Hepatocyte (in vitro differentiated cells): ENCODE measurements around the gene ZSWIM3. TPM values are rescaled to one million over a fixed set of nuclear protein-coding genes. Genes with fewer than 3 reads are reported as not detected.
A peak's percentile ranks its signal among the peaks of the same experiment; 100 is the strongest.

ENCODE experiments used
- DNase-seq: peaks from one replicate; pipeline ENCODE4 v3.0.0-alpha.2; 2016; ENCODE audit warnings: low spot score
- H2AFZ ChIP-seq: fragments of 200-600 bp; sonication (generic); 2 replicates; pipeline ENCODE4 v1.6.0; 2016; ENCODE audit warnings: antibody characterized with exemption, mild to moderate bottlenecking
- H3K27ac ChIP-seq: fragments of 200-600 bp; sonication (generic); 2 replicates; pipeline ENCODE4 v1.5.1; 2016; ENCODE audit warnings: mild to moderate bottlenecking
- H3K27me3 ChIP-seq: fragments of 200-600 bp; sonication (generic); 2 replicates; pipeline ENCODE4 v1.6.1; 2016
- H3K36me3 ChIP-seq: fragments of 200-600 bp; sonication (generic); replicated peaks from 2 replicates; pipeline ENCODE4 v1.5.1; 2016; ENCODE audit warnings: low read depth; ENCODE audit not compliant: insufficient read depth
- H3K4me1 ChIP-seq: fragments of 200-600 bp; sonication (generic); 2 replicates; pipeline ENCODE4 v1.5.1; 2016; ENCODE audit warnings: mild to moderate bottlenecking, moderate library complexity; ENCODE audit not compliant: insufficient read depth
- H3K4me2 ChIP-seq: fragments of 200-600 bp; sonication (generic); 2 replicates; pipeline ENCODE4 v1.6.0; 2016
- H3K4me3 ChIP-seq: fragments of 200-600 bp; sonication (generic); 2 replicates; pipeline ENCODE4 v1.5.1; 2016; ENCODE audit warnings: mild to moderate bottlenecking
- H3K79me2 ChIP-seq: fragments of 200-600 bp; sonication (generic); 2 replicates; pipeline ENCODE4 v1.6.0; 2017; ENCODE audit warnings: mild to moderate bottlenecking
- H3K9me2 ChIP-seq: fragments of 200-600 bp; sonication (generic); replicated peaks from 2 replicates; pipeline ENCODE4 v1.6.0; 2017; ENCODE audit warnings: mild to moderate bottlenecking; ENCODE audit not compliant: insufficient read depth
- H3K9me3 ChIP-seq: fragments of 200-600 bp; sonication (generic); 2 replicates; pipeline ENCODE4 v1.5.1; 2016; ENCODE audit warnings: low read depth, mild to moderate bottlenecking
- H4K20me1 ChIP-seq: fragments of 200-600 bp; sonication (generic); 2 replicates; pipeline ENCODE4 v1.6.0; 2016; ENCODE audit warnings: mild to moderate bottlenecking; ENCODE audit not compliant: insufficient read depth, poor library complexity, severe bottlenecking
- CTCF ChIP-seq: fragments of 200-600 bp; sonication (generic); IDR thresholded peaks from 2 replicates; pipeline ENCODE4 v1.5.1; 2016; ENCODE audit warnings: antibody characterized with exemption, mild to moderate bottlenecking; ENCODE audit not compliant: poor library complexity
- EZH2 ChIP-seq: fragments of 200-600 bp; sonication (generic); IDR thresholded peaks from 2 replicates; pipeline ENCODE4 v1.6.1; 2016; ENCODE audit warnings: antibody characterized with exemption, mild to moderate bottlenecking, borderline replicate concordance
- EZH2phosphoT487 ChIP-seq: fragments of 200-600 bp; sonication (generic); IDR thresholded peaks from one replicate; pipeline ENCODE4 v1.6.1; 2018; ENCODE audit warnings: antibody characterized with exemption, mild to moderate bottlenecking, low read depth, moderate library complexity; ENCODE audit not compliant: unreplicated experiment, severe bottlenecking
- WGBS: methylation state at CpG from one replicate; pipeline ENCODE4 v1.1.6; 2016; ENCODE audit warnings: low lambda C conversion rate; ENCODE audit errors: missing lambda C conversion rate; 5-methylcytosine and 5-hydroxymethylcytosine counted together
- polyA plus RNA-seq: library from polyadenylated mRNA; unstranded; fragments of >200 nt; fragmentation: Nextera tagmentation; extraction: Ambion mirVana; gene quantifications from 2 replicates; pipeline ENCODE4 v1.2.1, GENCODE V29; 2016
- total RNA-seq: library from RNA; depleted of rRNA; stranded (reverse); fragments of >200 nt; gene quantifications from 2 replicates; pipeline ENCODE4 v1.2.3, GENCODE V29; 2014

Gene ZSWIM3
- total RNA-seq (4.3 and 6.2 TPM in 2 replicates), polyA plus RNA-seq (1.3 and 4.1 TPM in 2 replicates)

DNA sequence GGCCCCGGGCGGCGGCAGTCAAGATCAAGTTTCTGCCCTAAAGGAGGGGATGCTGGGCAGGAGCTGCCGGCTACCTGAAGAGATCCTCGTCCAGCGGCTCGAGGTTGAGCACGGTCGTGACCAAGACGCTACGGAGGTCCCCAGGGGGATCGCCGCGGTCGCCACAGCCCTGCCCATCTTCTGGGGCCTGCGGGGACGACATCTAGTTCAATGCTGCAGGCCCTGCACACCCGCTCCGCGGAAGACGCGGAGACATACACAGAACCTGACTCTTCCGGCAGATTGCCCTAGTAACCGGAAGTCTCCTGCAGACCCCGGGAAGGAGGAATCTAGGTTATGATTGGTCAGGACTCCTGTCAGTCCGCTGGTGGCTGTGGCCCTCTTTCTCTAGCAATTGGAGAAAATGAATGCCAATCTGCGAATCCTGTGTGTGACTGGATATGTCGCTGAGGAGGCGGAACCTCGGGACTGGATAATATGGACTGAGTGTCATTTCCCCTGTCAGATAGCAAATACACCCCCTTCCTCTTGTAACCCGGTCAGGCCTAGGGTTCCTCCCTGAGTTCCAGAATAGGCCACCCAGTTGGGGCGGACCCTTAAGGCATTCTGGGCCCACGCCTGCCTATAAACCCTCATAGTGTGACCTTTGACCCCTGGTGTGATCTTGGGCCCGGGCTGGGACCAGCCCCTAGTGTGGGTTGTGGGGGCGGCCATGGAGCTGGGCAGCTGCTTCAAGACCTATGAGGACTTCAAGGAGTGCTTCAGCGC lies at the start of gene ZSWIM3, which contains the start of gene ACOT8:
Gene ZSWIM3, plus strand, starts transcription at position 501 of the 768 bp plus-strand sequence. Its CDS starts 212 bp downstream, at position 713.
Gene ACOT8, minus strand, starts transcription at position 279 of the 768 bp plus-strand sequence. Its CDS starts 77 bp downstream, at position 202.
- peaks cover 20% of the 10 kb centered on the region for H3K4me1 ChIP-seq
- peak within 1 kb of the TSS; percentile 78 for H3K27ac ChIP-seq
- 1% methylated on average over 36 of the region's 36 CpGs for WGBS

GRCh38 chr20:45810191-45810970 lies 47.0 kb upstream of the ZSWIM3 start:
- Histone ChIP-seq H3K9me2 (no peaks in the 10 kb centered on the region), H3K4me3 (no peak overlapping the region), H2AFZ (no peak overlapping the region), H3K79me2 (peaks cover 20% of the 10 kb centered on the region), H3K4me1 (no peaks in the 10 kb centered on the region), H3K36me3 (no peaks in the 10 kb centered on the region), H3K27ac (no peak overlapping the region), H3K9me3 (no peaks in the 10 kb centered on the region), H3K4me2 (no peak overlapping the region), H4K20me1 (no peaks in the 10 kb centered on the region), H3K27me3 (no peaks in the 10 kb centered on the region)
- no peak for DNase-seq
- WGBS: 98% methylated on average over 8 of the region's 8 CpGs
- TF ChIP-seq CTCF: no peak
- TF ChIP-seq EZH2phosphoT487: no peak
- no peak for TF ChIP-seq EZH2

More for the DNA sequence above, at the start of gene ZSWIM3, which contains the start of gene ACOT8:
- peak within 1 kb of the TSS; percentile 93 for H3K4me2 ChIP-seq
- no peaks in the 10 kb centered on the region for H4K20me1 ChIP-seq
- TF ChIP-seq EZH2 (no peak), EZH2phosphoT487 (no peak), CTCF (no peak)
- H3K9me2 ChIP-seq: no peaks in the 10 kb centered on the region
- H3K4me3 ChIP-seq: peak within 1 kb of the TSS; percentile 63
- no peaks in the 10 kb centered on the region for H3K27me3 ChIP-seq
- H2AFZ ChIP-seq: peak within 1 kb of the TSS; percentile 84
- H3K36me3 ChIP-seq: no peaks in the 10 kb centered on the region
- H3K9me3 ChIP-seq: no peaks in the 10 kb centered on the region
- DNase-seq: peak; percentile 99
- peaks cover 60% of the 10 kb centered on the region for H3K79me2 ChIP-seq

GRCh38 chr20:45812157-45813005 lies 45.0 kb upstream of the ZSWIM3 start, which contains the start of gene UBE2C:
UBE2C (plus strand) TSS chr20:45812644; CDS start chr20:45812696, 52 bp downstream.
- 1% methylated on average over 65 of the region's 65 CpGs for WGBS
- Histone ChIP-seq H3K27ac (peak within 1 kb of the TSS; percentile 25), H3K4me3 (peak within 1 kb of the TSS; percentile 27), H3K9me3 (no peaks in the 10 kb centered on the region), H4K20me1 (no peaks in the 10 kb centered on the region), H3K27me3 (no peaks in the 10 kb centered on the region), H3K9me2 (no peaks in the 10 kb centered on the region), H3K4me1 (no peaks in the 10 kb centered on the region), H3K4me2 (peak within 1 kb of the TSS; percentile 82), H3K79me2 (peaks cover 20% of the 10 kb centered on the region), H2AFZ (peak within 1 kb of the TSS; percentile 8), H3K36me3 (no peaks in the 10 kb centered on the region)
- peak; percentile 98 for DNase-seq
- TF ChIP-seq EZH2phosphoT487 (no peak), EZH2 (no peak), CTCF (no peak)
